Left forelimb (tissue), 1 donor: ENCODE measurements around the gene NPC1L1.
"Not testable (repeated sequence)": the region's sequence is repeated elsewhere in the genome, so short reads cannot be mapped to it uniquely, and the experiment has no call there.

ENCODE experiments used
- DNase-seq: peaks from one replicate; pipeline ENCODE4 v3.0.0-alpha.2; 2018; ENCODE audit warnings: low spot score

Gene NPC1L1

DNA sequence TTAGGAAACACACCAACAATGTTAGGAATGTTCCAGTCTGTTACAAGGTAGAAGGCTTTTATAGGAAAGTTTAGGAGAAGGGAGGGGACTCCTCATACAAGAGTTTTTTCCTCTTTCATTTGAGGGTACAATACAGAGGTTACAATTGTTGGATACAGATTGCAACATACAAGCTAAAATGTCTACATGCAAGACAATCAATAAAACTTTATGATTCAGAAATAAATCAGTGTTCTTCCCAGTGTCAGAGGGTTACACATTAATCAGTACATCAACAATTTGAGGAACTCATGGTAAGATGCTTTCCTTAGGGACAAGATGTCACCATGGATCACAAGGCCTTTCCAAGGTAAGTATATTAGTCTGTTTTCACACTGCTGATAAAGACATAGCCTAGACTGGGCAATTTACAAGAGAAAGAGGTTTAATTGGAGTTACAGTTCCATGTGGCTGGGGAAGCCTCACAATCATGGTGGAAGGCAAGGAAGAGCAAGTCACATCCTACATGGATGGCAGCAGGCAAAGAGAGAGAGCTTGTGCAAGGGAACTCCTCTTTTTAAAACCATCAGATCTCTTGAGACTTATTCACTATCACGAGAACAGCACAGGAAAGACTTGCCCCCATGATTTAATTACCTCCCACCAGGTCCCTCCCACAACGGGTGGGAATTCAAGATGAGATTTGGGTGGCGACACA lies 34.4 kb downstream of the NPC1L1 start:
- DNase-seq, result not testable (repeated sequence)

DNA sequence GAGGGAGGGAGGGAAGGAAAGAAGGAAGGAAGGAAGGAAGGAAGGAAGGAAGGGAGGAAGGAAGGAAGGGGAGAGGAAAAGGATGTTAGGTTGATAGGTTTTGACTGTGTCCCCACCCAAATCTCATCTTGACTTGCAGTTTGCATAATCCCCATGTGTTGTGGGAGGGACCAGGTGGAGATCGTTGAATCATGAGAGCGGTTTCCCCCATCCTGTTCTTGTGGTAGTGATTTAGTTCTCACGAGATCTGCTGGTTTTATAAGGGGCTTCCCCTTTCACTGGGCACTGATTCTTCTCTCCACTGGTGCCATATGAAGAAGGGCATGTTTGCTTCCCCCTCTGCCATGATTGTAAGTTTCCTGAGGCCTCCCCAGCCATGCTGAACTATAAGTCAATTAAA lies 35.5 kb downstream of the NPC1L1 start:
- DNase-seq, result no peak

DNA sequence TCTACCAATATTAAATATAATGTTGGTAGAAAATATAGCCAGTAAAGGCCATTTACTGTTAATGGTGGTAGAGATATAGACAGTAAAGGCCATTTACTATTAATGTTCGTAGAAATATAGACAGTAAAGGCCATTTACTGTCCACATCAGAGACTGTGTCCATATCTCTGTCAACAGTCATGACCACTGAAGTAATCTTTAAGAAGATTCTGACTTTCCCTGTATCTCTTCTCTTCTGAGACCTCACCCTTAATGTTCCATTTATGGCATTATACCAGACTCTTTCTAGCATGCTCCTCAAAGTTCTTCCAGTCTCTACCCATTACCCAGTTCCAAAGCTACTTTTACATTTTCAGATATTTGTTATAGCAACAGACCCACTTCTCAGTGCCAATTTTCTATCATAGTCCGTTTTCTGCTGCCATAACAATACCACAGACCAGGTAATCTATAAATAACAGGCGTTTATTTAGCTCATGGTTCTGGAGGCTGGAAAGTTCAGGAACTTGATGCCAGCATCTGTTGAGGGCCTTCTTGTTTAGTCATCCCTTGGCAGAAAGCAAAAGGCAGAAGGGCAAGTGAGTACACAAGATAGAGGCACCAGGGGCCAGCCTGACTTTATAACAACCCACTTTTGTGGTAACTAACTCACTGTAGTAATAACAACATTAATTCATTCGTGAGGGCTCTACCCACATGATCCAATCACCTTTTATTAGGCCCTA lies 42.7 kb downstream of the NPC1L1 start:
- no peak for DNase-seq

DNA sequence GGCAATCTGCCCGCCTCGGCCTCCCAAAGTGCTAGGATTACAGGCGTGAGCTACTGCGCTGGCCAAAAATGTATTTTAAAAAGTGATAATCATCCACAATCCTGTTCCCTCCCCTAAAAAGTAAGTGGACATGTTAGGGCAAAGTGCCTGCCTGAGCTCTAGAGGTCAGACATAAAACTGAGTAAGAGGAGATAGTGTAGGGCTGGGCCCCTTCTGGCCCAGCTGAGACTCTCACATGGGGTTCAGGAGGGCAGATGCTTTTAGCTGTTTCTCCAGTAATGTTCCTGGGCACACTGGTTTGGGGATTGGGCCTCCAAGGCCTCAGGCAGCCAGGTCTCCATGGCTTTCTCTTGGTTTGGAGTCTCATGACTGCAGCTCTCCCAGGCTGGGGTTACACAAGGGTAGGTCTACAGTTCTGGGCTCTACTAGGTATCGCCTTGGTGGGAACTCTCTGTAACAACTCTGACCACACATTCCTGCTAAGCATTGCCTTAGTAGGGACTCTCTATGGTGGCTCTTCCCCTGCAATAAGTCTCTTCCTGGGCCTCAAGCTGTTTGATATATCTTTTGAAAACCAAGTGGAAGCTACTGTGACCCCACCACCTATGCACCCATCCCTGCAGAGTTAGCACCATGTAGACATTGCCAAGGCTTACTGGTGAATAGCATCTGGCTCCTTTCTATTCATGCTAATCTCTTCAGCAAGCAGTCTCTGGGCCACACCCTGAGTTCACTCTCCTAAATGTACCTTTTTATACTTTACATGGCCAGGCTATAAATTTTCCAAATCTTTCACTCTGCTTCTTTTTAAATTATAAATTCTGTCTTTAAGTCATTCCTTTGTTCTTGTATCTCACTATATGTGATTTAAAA lies 43.7 kb downstream of the NPC1L1 start:
- DNase-seq, result no peak

DNA sequence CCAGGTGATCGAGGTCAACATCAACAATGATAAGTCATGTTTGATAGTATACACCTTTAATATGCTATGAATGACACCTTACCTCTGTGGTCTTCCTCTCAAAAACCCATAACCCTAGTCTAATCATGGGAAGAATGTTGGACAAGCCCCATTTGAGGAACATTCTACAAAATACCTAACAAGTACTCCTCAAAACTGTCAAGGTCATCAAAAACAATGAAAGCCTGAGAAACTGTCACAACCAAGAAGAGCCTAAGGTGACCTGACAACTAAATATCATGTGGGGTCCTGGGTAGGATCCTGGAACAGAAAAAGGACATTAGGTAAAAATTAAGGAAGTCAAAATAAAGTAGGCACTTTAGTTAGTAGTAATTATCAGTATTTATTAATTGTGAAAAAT lies 44.7 kb downstream of the NPC1L1 start:
- DNase-seq, result no peak

DNA sequence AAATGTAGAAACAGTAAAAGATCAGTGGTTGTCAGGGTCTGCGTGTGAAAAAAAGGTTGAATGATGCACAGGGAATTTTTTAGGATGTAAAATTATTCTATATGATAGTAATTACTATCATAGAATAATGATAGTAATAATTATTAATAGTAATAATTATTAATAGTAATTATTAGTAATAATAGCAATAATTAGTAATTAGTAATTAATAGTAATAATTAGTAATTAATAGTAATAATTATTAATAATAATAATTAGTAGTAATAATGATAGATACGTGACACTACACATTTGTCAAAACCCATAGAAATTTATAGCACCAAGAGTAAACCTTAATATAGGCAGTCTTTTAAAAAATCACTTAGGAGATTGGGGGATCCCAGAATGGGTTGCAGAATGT lies 46.2 kb downstream of the NPC1L1 start:
- no peak for DNase-seq

DNA sequence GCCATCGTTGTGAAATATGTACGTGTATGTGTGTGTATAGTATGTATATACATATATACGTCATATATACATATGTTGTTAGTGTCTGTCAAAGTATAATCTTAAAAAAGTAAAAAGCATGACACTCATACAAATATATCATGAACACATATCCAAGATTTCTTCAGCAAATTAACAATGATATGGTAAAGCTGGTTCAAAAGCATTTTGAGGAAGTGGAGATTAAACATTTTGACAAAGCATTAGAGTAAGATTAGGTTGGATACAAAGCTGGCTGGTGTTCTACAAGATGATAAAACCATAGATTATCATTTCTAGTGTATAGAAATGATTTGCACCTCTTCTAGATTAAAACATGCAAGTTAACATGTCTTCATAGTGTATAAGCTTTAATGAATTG lies 49.9 kb downstream of the NPC1L1 start:
- no peak for DNase-seq

DNA sequence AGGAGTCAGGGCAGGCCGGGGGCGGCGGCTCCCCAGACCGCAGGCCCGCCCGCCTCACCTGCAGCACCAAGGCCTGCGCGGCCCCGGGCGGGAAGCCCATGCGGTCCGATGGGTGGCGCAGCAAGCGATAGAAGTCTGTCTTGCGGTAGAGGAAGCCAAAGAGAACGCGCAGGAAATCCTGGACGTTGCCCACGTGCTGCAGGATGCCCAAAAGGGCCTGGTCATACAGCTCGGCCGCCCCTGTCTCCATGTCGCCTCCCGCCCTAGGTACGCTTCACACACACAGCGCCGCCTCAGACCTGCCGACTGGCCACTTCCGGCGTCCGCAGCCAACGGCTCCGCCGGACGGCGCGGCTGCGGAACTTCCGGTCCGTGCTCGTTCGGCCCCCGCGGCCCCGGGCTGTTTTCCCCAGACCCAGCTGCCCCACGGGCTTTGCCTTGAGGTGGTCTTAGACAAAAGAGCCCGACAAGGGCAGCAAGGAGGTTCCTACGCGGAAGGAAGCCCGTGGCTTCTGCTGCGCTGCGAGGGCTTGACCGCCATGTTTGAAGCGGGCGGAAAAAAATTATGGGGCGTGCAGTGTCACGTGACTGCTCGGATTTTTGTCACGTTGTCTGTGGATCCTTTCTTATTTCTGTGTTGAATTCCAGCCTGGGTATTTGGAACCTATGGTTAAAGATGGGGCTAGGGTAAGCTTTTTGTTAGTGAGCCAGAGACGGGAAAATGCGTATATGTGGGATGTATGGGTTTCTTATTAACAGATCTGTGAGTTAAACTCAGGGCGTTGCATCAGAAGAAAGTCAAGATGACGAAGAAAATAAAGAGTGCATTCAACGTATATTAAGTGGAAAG lies 50.6 kb downstream of the NPC1L1 start, which contains the start of gene NUDCD3:
NUDCD3 (minus strand) TSS at position 308 of the 850 bp plus-strand sequence; CDS start at position 250, 58 bp downstream.
- DNase-seq, result peak; percentile 92

DNA sequence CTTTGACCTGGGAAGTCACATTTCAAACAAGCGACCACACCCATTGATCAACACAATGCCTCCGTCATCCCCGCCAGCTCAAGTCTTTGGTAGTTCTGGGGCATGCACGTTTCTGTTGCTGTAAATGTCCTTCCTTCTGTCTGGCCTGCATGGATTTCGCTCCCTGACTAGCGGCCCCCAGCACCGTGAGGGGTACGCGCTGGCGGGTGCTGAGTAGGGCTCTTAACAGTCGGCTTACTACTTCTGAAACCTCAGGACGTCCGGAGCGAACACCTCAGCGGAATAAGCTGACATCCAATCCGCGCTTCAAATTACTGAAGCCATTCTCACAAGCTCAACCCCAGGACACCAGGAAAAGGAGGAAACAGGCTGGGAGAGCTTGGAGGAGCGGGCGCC lies 51.2 kb downstream of the NPC1L1 start:
- DNase-seq, result peak; percentile 65

DNA sequence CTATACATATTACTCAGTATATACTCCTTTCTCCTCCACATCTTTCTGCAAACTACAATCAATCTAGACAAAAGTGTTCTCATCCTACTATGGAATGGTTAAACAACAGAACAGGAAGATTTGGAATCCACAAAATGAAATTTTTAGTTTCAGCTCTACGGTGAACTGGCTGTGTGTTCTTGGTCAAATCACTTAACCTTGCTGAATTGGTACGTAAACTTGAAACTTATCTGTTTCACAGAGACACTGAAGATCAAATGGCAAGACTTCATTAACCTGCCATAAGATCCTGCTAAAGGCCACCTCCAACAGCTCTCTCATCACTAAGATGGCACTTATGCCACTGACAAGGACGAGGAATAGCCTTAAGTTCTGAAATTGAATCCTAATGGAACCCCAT lies 52.2 kb downstream of the NPC1L1 start:
- DNase-seq, result no peak

DNA sequence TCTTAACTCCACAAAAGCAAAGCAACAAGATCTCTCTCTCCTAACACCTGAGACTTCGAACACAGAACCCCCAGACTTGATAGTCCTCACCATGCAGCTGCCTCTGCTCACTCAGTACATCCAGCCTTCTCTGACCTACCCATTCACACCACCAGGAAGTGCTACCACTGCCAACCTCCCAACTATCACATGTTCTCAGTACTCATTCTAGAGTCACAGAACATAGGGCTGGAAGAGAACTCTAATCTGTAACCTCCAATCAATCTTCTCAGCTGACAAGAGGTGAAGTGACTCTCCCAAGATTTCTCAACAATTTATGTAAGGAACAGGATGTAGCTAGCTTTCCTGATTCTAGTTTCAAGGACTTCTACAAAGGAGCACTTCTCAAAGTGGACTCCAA lies 54.4 kb downstream of the NPC1L1 start:
- no peak for DNase-seq

DNA sequence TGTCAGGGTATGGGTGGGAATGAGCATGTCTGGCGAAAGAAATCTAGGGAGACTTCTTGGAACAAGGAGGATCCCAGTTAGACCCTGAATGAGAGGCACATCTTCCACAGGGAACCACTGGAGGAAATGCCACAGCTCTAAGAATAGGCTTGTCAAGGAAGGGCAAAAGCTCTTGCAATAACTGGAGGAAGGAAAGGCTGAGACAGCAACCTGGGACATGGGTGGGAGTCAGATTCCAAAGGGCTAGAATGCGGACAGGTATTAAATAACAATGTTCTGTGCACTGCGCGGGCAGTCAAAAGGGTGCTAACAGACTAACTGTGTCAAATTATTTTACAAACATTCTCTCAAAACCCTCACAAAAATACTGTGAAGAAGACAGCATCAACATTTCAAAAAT lies 55.1 kb downstream of the NPC1L1 start:
- no peak for DNase-seq

DNA sequence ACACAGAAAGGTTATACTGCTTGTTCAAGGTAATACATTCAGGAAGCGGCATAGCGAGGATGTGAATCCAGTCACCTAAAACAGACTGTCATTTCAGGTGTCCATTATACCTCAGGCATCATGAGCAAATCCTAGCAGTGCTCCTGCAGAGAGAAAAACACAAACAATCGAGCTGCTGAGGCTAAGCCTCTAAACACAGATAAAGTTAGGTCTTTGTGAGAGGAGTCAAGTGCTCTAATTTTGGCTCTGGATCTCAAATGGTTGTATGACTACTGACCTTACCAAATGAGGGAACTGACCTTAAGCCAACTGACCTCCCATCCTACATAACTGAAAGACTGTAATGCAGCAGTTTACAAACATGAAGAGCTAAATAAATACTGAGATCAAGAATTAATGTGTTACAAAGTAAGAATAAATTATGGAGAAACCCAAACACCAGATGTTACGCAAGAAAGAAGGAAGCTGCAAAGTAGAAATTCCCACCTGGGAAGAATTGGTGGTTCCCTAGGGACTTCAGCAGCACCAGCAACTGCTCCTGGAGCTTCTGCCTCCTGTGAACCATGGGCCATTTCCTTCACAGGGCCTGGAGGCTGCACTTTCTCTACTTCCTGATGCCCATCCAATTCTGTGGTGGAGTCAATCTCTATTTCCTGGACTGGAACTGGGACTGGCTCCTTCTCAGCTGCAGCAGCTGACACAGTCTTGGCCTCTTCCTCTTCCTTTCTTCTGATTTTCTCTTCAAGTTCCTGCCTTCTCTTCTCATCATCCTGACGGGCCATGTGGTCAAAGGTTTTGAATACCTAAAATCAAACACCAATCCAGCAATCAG lies 56.4 kb downstream of the NPC1L1 start:
- DNase-seq, result no peak

DNA sequence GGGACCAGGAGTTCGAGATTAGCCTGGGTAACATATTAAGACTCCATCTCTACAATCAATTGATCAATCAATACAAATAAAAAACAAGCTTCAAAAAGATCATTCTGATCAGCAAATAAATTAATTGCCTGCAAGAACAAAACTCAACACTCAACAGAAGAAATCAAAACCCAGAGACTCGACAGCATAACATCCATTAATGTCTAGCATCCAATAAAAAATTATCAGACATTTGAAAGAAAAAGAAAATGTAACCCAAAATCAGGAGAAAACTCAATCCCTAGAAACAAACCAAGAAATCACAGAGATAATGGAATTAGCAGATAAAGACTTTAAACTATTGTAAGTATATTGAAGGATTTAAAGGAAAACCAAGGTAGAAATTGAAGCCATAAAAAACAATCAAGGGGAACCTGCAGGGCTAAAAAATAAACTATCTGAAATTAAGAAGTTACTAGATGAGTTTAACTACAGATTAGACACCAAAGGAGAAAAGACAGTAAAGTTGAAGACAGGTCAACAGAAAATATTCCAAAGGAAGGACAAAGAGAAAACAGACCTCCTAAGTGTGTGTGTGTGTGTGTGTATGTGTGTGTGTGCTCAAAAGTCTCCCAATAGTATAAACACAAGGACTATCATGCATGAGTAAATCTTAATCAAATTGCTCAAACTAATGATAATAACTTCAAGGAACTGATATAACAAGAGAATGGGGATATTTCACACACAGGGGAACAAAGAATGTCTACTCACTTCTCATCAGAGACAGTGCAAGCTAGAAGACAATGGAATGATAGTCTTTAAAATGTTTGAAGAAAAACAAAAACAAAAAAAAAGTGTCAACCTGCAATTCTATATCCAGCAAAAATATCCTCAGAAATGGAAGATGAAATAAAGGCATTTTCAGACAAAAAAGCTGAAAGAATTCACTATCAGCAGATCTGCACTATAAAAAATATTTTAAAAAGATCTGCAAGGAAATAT lies 58.3 kb downstream of the NPC1L1 start:
- no peak for DNase-seq

DNA sequence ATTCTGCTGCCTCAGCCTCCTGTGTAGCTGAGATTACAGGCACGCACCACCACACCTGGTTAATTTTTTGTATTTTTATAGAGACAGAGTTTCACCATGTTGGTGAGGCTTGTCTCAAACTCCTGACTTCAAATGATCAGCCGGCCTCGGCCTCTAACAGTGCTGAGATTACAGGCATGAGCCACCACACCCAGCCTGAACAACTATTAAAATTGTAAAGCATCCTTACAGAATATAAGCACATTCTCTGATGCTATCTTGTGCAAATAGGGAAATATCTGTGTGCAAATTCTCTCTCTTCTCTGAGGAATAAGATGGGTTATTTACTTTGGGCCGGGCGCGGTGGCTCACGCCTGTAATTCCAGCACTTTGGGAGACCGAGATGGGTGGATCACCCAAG lies 63.2 kb downstream of the NPC1L1 start:
- DNase-seq, result no peak

DNA sequence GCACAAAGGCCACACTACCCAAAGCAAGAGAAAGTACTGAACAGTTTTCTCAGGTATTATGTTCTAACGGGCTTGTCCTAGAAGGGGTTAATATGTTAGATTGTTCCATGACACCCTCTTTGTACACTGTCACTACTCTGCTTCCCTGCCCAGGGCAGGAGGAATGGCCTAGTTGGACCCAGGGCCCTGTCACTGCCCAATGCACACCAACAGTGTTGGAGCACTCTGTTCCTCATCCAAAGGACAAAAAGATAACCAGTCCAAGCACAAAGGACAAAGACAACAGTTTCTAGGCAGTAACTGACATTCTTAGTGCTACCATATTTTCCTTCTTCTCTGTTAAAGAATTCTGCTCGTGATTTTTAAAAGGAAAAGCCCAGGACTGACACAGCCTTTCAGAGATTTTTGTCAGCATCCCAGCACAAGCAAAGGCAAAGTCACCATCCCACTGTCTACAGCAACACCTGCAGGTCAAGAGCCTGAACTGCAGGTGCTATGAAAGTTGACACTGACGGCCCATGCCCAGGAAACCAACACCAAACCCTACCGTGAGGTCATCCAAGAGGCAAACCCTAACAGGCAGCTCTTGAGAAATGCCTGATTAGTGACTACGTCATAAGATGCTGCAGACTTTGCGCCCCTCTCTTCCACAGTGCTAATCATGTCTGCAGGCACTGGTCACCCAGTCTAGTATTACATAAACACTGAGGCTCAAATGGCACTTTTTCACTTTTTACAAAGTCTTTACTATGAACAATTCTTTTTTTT lies 63.9 kb downstream of the NPC1L1 start:
- DNase-seq, result peak; percentile 70

DNA sequence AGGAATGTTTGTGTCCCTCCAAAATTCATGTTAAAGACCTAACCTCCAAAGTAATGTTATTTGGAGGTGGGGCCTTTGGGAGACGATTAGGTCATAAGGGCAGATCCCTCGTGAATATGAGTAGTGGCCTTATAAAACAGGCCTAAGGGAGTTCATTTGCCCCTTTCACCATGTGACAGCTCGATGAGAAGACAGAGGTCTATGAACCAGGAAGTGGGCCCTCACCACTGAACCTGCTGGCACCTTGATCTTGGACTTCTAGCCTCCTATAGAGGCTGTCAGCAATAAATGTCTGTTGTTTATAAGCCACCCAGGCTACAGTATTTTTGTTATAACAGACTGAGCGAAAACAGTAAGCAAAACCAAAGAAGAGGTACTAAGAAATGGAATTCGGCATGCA lies 64.8 kb downstream of the NPC1L1 start:
- DNase-seq, result no peak

DNA sequence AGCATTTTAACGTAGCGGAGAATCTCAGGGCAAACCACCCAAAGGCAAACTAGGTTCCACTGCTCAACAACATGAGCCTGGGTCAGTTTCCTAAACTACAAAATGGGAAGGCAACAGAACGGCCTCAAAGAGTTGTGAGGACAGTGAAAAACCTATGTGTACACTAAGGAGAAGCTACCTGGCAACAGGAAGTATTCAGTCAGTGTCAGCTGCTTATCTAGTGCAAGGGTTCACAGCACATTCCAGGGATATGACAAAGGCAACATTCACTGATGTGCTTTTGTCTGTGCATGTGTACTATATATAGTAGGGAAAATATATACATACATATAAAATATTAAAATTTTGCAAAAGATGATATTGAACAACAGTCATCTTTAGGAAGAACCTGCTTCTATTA lies 67.8 kb downstream of the NPC1L1 start:
- DNase-seq, result no peak

DNA sequence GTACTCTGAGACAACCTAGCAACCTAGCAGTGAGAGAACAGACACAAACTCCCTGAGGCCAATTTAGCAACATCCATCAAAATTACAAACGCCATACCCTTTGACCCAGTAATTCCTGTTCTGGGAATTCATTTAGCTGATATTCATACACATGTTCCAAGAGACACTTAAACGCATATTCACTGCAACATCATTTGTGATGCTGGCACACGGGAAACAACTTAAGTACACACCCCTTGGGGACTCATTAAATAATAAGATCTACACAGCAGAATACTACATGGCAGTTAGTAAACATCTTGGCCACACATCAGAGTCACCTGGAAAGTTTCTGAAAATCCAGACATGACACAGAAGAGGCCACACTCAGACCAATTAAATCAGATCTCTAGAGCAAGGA lies 68.3 kb downstream of the NPC1L1 start:
- no peak for DNase-seq
